Keratinocyte (primary cell): ENCODE data around the gene GPR34. TPM values are rescaled to one million over a fixed set of nuclear protein-coding genes. Genes with fewer than 3 reads are reported as not detected.

Experiments
- DNase-seq: peaks from one replicate; pipeline ENCODE4 v3.0.0-alpha.2; 2011; ENCODE audit warnings: low read depth, missing footprints, low spot score
- FAIRE-seq: peaks from 2 replicates; lab custom pipeline; 2011; peaks lifted over from hg19 to GRCh38; lab: Jason Lieb, UNC
- H2AFZ ChIP-seq: 2 replicates; pipeline ENCODE4 v1.6.0; 2012; ENCODE audit warnings: low read length, control low read depth, inconsistent platforms; ENCODE audit not compliant: control insufficient read depth
- H3K27ac ChIP-seq: 2 replicates; pipeline ENCODE4 v1.5.1; 2011; ENCODE audit warnings: low read length; ENCODE audit not compliant: control insufficient read depth, insufficient read depth
- H3K27me3 ChIP-seq: 3 replicates; pipeline ENCODE4 v1.6.0; 2011; ENCODE audit warnings: low read length; ENCODE audit not compliant: control insufficient read depth, insufficient read depth; ENCODE audit errors: extremely low read depth
- H3K36me3 ChIP-seq, 2 experiments: 2 replicates in 1 of 2; 3 replicates in 1 of 2; pipeline ENCODE4 v1.5.1; 2011; ENCODE audit warnings: low read length in 2 of 2, mild to moderate bottlenecking in 1 of 2; ENCODE audit not compliant: control insufficient read depth in 2 of 2, insufficient read depth in 2 of 2; ENCODE audit errors: extremely low read depth in 1 of 2
- H3K4me1 ChIP-seq: 3 replicates; pipeline ENCODE4 v1.5.1; 2011; ENCODE audit warnings: low read length; ENCODE audit not compliant: control insufficient read depth, insufficient read depth; ENCODE audit errors: extremely low read depth
- H3K4me2 ChIP-seq: 3 replicates; pipeline ENCODE4 v1.6.0; 2011; ENCODE audit warnings: low read depth, low read length; ENCODE audit not compliant: control insufficient read depth, insufficient read depth; ENCODE audit errors: extremely low read depth
- H3K4me3 ChIP-seq, 3 experiments: fragments of 200-600 bp in 1 of 3; sonication (generic) in 1 of 3; 2 replicates in 2 of 3; 3 replicates in 1 of 3; pipeline ENCODE4 v1.5.1; 2011 to 2016; ENCODE audit warnings: low read length in 3 of 3, mild to moderate bottlenecking in 3 of 3, control low read depth in 2 of 3, inconsistent platforms in 1 of 3, low read depth in 1 of 3, mixed read lengths in 1 of 3, mixed run types in 1 of 3, moderate library complexity in 1 of 3; ENCODE audit not compliant: control insufficient read depth in 2 of 3, insufficient read depth in 2 of 3; ENCODE audit errors: extremely low read depth in 1 of 3
- H3K79me2 ChIP-seq: 2 replicates; pipeline ENCODE4 v1.6.0; 2012; ENCODE audit warnings: low read length; ENCODE audit not compliant: control insufficient read depth, insufficient read depth
- H3K9ac ChIP-seq: 3 replicates; pipeline ENCODE4 v1.6.0; 2011; ENCODE audit warnings: low read length; ENCODE audit not compliant: control insufficient read depth, insufficient read depth; ENCODE audit errors: extremely low read depth
- H3K9me1 ChIP-seq: 3 replicates; pipeline ENCODE4 v1.6.0; 2011; ENCODE audit warnings: low read length; ENCODE audit not compliant: control insufficient read depth, insufficient read depth; ENCODE audit errors: extremely low read depth
- H3K9me3 ChIP-seq: 2 replicates; pipeline ENCODE4 v1.5.1; 2012; ENCODE audit warnings: low read depth, low read length; ENCODE audit not compliant: control insufficient read depth
- H4K20me1 ChIP-seq: 3 replicates; pipeline ENCODE4 v1.6.0; 2011; ENCODE audit warnings: low read length; ENCODE audit not compliant: control insufficient read depth, insufficient read depth; ENCODE audit errors: extremely low read depth
- CTCF ChIP-seq, 3 experiments: IDR thresholded peaks in 1 of 3; conservative IDR thresholded peaks in 1 of 3; optimal IDR thresholded peaks in 1 of 3; 2 replicates in 2 of 3; 3 replicates in 1 of 3; pipeline versions ENCODE3 to v1.5.1; 2011; ENCODE audit warnings: low read length in 3 of 3, mild to moderate bottlenecking in 3 of 3, moderate library complexity in 2 of 3, control low read depth in 1 of 3, inconsistent platforms in 1 of 3; ENCODE audit not compliant: insufficient read depth in 2 of 3; ENCODE audit errors: extremely low read depth in 1 of 3
- EZH2 ChIP-seq: IDR thresholded peaks from one replicate; pipeline ENCODE4 v1.6.1; 2012; ENCODE audit warnings: inconsistent platforms, mild to moderate bottlenecking, low read length, moderate library complexity
- dilution Hi-C: fragments of 300-500 bp; cut with MboI; formaldehyde crosslinking; loops from one replicate; pipeline ENCODE4 v1.7.0; 2020; ENCODE audit warnings: low sequenced_read_pairs; ENCODE audit not compliant: extremely low pct_ligation_motif_present
- polyA plus RNA-seq, 5 experiments: library from polyadenylated mRNA; depleted of rRNA in 3 of 5; stranded (reverse) in 3 of 5; stranded (forward) in 1 of 5; unstranded in 1 of 5; fragments of >200 nt; gene quantifications; 1 replicate in 1 of 5; 2 replicates in 3 of 5; 3 replicates in 1 of 5; pipeline versions ENCODE4 v1.2.1 to v1.2.3, GENCODE V29; 2011 to 2012; ENCODE audit warnings: missing spikeins in 2 of 5, low read depth in 1 of 5, low replicate concordance in 1 of 5

GPR34 gene
- polyA plus RNA-seq, 1 donor (not counting 4 experiments of a cell fraction or from before 2014, with no cell fraction given): not detected

- no peak overlapping the region for H3K27ac ChIP-seq
- no peak overlapping the region for H3K9ac ChIP-seq
- no peaks in the 10 kb centered on the region for H3K4me1 ChIP-seq
- H3K4me3 ChIP-seq: no peak overlapping the region
- no peaks in the 10 kb centered on the region for H3K27me3 ChIP-seq
- dilution Hi-C loops: no loop called here
- H4K20me1 ChIP-seq: no peaks in the 10 kb centered on the region
- no peak overlapping the region for H2AFZ ChIP-seq
- H3K36me3 ChIP-seq: no peaks in the 10 kb centered on the region
- TF ChIP-seq EZH2 (no peak), CTCF (optimal IDR thresholded peaks at IDR 0.05 in 1 of 3, IDR thresholded peaks at IDR 0.05 in 1 of 3, conservative IDR thresholded peaks at IDR 0.05 in 1 of 3; ENCODE audit: extremely low read depth in 1 of 3, insufficient read depth in 2 of 3, low read length in 3 of 3) (no peak)
- FAIRE-seq (no peak), DNase-seq (no peak)
- H3K79me2 ChIP-seq: no peaks in the 10 kb centered on the region
- H3K9me1 ChIP-seq: no peaks in the 10 kb centered on the region
- H3K4me2 ChIP-seq: no peak overlapping the region
- H3K9me3 ChIP-seq: no peaks in the 10 kb centered on the region
Measured at GRCh38 chrX:41688156-41688555, 617 bp upstream of the GPR34 start.

GRCh38 chrX:41689711-41690110, 938 bp downstream of the GPR34 start:
- no peaks in the 10 kb centered on the region for H3K9me1 ChIP-seq
- no peaks in the 10 kb centered on the region for H3K27me3 ChIP-seq
- H2AFZ ChIP-seq: no peak overlapping the region
- H4K20me1 ChIP-seq: no peaks in the 10 kb centered on the region
- FAIRE-seq (no peak), DNase-seq (no peak)
- no peak overlapping the region for H3K4me3 ChIP-seq
- no peak overlapping the region for H3K4me2 ChIP-seq
- no peaks in the 10 kb centered on the region for H3K79me2 ChIP-seq
- H3K9me3 ChIP-seq: no peaks in the 10 kb centered on the region
- H3K27ac ChIP-seq: no peak overlapping the region
- no peaks in the 10 kb centered on the region for H3K4me1 ChIP-seq
- TF ChIP-seq CTCF (optimal IDR thresholded peaks at IDR 0.05 in 1 of 3, IDR thresholded peaks at IDR 0.05 in 1 of 3, conservative IDR thresholded peaks at IDR 0.05 in 1 of 3; ENCODE audit: extremely low read depth in 1 of 3, insufficient read depth in 2 of 3, low read length in 3 of 3) (no peak), EZH2 (no peak)
- dilution Hi-C loops: no loop called here
- no peak overlapping the region for H3K9ac ChIP-seq
- no peaks in the 10 kb centered on the region for H3K36me3 ChIP-seq
